ENCODE results near the gene SENP7.
"Not testable (repeated sequence)": the region's sequence is repeated elsewhere in the genome, so short reads cannot be mapped to it uniquely, and the experiment has no call there.

Gene SENP7

DNA sequence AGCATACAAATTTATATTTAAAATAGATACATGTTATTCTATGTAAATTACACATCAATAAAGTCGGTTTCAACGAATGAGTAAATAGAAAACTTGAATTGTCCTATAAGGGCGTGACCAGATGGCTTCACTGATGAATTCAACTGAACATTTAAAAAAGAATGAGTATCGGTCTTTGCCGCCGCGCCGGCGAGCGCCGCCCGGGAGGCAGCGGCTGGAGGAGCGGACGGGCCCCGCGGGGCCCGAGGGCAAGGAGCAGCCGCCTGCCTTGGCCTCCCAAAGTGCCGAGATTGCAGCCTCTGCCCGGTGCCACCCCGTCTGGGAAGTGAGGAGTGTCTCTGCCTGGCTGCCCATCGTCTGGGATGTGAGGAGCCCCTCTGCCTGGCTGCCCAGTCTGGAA, 74.4 kb downstream of the SENP7 start:
- not testable (repeated sequence) for DNase-seq

- no peak for DNase-seq
Measured at GRCh38 chr3:101433652-101434051, 79.4 kb downstream of the SENP7 start.

GRCh38 chr3:101423984-101424888, 88.8 kb downstream of the SENP7 start:
- no peak for DNase-seq

- DNase-seq, result no peak
Measured at GRCh38 chr3:101418851-101419250, 94.2 kb downstream of the SENP7 start.

DNA sequence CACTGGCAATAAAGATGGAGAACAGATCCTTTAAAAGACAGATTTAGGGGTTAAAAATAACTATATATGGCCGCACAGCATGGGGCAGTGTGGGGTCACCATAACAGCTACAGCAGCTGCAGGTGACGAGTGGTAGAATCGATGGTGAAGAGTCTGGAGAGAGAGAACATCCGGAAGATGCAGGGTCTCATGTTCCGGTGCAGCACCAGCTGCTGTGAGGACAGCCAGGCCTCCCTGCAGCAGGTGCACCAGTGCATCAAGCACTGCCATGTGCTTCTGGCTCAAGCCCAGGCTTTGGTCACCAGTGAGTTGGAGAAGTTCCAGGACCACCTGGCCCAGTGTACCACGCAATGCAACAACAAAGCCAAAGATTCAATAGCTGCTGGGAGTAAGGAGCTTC, 98.9 kb downstream of the SENP7 start:
- DNase-seq, result no peak

DNA sequence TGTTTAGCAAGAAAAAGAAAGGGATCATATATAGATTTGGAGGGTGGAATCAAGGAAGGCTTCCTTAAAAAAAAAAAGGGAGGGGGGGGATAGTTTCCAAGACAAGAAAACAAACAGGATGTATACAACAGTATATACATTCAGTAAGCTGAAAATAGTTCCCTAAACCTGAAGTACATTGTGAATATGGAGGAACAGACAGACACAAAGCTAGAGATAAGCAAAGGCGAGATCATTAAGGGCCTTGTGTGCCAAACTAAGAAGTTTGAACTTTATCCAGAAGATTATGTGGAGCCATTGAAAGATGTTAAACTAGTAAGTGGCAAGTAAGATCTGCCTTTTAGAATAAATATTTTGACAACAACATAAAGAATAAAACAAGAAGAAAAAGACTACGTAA, 99.4 kb downstream of the SENP7 start:
- DNase-seq, result no peak

DNA sequence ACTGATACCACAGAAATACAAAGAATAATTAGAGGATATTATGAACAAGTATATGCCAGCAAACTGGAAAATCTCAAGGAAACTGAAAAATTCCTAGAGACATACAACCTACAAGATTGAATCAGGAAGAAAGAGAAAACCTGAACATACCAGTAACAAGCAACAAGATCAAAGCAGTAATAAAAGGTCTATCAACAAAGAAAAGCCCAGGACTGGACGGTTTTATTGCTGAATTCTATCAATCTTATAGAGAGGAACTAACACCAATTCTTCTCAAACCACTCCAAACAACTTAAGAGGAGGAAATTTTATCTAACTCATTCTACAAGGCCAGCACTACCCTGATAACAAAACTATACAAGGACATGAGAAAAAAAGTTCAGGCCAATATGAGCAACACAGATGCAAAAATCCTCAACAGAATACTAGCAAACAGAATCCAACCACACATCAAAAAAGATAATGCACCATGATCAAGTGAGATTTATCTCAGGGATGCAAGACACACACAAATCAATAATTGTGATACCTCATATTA, 121.5 kb downstream of the SENP7 start:
- no peak for DNase-seq

DNA sequence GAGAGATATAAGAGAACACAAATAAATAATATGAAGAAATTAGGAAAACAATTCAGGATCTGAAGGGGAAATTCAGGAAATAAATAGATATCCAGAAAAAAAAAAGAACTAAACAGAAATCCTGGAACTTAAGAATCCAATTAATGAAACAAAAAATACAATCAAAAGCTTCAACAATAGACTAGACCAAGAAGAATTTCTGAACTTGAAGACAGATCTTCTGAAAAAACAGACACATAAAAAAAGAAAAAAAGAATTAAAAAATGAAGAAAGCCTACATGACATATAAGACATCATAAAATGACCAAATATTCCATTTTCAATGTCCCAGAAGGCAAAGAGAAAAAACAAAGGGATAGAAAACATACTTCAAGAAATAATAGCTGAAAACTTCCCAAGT, 124.3 kb downstream of the SENP7 start:
- DNase-seq, result no peak

DNA sequence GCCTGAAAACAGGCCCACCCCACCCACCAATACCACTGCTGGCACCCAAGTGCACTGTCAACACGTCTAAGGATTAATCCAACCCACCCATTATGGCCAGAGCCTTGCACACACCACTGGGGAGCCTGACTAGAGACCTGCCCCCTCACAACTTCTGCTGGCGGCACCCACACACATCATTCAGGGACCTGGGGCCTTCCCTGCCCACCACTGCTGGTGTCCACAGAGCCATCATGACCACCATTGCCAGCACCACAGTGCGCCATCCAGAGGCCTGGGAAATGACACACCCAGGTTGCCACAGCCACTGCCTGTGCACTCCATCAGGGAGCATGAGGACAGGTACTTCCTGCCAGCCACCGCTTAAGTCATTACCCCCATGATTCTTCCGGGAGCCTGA, 125.7 kb downstream of the SENP7 start:
- DNase-seq, result no peak

DNA sequence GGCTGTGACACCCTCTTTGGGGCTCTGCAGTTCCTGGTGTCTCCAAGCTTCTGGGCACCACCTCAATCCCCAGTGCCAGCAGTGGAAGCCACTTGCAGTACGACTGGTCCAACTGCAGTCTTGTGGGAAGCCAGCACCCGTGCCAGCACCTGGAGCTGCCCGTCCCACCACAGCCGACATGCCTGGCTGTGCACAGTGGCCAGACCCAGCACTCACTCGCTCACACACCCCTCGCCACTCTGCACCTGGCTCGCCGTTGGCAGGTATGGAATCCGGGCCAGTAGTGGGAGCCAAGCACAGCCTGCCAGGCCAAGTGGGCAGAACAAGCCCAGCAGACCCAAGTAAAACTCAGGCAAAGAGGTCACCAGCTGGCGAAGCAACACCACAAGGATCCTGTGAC, 128.6 kb downstream of the SENP7 start:
- DNase-seq, result no peak

DNA sequence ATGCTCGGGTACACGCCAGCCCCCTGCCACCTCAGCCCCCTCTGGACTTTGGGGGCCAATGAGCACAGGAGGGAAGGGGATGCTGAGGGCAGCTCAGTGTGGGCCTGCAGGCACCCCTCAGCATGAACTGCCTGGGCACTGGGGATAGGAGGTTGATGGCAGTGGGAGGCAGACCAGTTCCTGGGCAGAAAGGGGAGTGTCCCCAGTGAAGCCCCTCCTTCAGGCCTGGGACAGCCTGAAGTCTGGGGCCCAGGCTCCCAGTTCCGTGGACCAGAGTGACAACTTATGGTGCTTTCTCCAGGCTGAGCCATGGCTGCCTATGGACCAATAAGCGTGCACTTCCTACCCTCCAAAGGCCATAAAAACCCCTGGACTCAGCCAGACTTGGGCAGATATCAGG, 129.4 kb downstream of the SENP7 start:
- no peak for DNase-seq

- DNase-seq, result no peak
Measured at GRCh38 chr3:101383156-101383575, 129.8 kb downstream of the SENP7 start.

DNA sequence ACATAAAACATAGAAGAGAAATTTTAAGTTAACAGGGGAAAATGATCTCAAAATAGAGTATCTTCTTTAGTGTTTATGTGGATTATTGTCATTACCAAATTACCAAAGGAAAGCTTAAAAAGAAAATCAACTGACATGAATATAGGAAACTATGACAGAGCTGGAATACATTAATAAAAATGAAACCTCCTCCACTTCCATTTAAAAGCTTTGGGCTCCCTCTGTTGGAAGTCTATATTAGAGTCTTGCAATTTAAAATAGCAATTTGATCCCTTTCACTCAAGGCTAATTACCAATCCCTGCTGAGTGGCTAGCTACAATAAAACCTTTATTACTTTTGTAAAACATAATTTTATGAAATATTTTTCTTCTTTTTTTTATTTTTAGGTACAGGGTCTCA, 131.2 kb downstream of the SENP7 start:
- DNase-seq, result peak; percentile 49

DNA sequence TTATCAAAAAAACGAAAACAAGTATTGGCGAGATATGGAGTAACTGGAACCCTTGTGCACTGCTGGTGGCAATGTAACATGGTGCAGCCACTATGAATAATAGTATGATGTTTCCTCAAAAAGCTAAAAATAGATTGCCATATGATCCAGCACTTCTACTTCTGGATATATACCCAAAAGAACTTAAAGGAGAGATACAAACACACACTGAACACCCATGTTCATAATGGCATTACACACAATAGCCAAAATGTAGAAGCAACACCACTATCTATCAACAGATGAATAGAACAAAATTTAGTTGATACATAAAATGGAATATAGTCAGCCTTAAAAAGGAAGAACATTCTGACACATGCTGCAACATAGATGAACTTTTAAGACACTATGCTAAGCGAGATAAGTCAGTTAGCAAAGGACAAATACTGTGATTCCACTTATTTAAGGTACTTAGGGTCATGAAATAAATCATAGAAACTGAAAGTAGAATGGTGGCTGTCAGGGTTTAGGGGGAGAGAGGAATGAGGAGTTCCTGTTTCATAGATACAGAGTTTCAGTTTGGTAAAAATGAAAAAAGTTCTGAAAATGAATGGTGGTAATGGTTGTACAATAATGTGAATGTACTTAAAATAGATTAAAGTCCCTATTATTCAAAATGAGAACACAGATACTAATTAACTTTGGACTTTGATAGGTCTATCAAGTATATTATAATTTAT, 133.2 kb downstream of the SENP7 start:
- DNase-seq, result no peak

DNA sequence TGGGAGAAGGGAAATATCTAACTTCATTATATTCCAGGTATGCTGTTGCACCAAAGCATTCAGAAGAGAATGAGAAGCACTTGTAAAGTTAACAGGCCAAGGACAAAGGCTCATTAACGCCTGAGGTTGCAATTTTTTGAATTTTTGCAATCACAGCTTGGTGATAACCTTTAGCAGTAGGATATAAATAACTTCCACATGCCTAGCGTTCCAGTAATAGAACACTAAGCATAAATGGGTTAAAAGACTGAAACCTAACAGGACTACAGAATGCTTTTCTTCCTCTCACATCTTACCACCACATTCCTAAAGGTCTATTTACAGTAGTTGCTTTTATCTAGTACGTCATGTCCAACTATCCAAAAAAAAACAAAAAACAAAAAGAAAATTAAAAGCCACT, 135.2 kb downstream of the SENP7 start:
- no peak for DNase-seq

DNA sequence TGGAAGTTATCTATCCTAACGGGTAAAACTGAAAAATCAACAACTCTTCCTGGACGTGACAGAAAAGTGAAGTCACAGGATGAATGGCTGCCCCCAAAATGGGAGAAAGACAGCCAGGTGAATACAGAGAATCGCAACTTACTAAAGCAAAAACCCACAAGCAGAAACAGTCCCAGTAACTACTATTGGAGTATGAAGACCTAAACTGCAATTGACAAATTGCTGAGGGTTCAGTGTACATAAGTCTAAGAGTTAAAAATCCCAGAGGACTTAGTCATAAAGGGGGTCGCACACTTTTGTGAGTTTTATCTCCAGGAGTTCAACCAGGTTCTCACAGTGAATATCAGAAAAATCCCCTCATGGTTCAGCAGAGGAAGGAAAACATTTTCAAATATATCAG, 135.8 kb downstream of the SENP7 start:
- no peak for DNase-seq

- DNase-seq, result no peak
Measured at GRCh38 chr3:101375586-101375985, 137.4 kb downstream of the SENP7 start.

DNA sequence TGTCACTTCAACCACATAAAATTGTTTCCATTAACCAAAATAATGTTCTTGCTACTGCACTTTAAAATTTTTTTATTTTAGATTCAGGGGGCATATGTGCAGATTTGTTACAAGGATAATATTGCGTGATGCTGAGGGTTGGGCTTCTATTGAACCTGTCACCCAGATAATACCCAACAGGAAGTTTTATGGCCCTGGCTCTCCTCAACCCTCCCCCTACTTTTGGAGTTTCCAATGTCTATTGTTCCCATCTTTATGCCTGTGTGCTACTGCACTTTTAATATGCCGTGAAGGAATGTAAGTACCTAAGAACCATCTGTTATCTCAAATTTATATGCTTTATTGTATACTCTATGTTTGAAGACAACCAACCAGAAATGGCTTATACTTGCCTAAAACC, 150.6 kb downstream of the SENP7 start:
- no peak for DNase-seq

DNA sequence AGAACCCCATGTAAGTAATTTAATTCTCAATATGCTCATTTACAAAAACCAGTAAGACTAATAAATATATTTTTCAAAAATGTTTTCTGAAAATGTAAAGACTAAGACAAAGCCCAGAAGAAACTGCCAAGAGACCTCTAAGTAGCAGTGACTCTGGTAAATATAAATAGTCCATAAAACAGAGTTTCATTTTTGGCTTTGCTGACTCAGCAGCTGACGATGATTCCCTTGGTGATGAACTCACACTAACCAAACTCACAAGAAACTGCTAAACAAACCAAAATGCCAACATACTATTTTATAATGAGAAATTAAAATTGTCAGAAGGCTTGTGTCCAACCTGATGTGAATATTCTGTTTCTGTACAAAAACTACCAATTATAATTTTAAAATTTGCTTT, 161.2 kb downstream of the SENP7 start:
- no peak for DNase-seq

DNA sequence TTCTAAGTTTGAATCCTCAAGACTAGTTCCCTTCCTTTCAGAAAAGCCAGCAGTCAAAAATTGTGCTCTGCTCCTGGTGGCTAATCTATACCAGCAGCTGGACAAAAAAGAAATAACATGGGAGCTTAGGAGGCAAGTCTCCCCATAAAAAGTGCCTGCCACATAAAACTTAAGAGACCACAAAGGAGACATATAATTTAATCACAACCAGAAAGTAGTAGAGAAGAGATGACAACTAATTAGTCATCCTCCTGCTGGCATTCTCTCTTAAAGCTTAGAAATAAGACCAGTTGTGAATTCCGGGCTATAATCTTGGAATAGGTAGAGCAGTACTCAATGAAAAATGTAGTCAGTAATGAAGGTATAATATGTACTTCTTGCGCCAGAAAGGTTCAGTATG, 172.4 kb downstream of the SENP7 start:
- no peak for DNase-seq

DNA sequence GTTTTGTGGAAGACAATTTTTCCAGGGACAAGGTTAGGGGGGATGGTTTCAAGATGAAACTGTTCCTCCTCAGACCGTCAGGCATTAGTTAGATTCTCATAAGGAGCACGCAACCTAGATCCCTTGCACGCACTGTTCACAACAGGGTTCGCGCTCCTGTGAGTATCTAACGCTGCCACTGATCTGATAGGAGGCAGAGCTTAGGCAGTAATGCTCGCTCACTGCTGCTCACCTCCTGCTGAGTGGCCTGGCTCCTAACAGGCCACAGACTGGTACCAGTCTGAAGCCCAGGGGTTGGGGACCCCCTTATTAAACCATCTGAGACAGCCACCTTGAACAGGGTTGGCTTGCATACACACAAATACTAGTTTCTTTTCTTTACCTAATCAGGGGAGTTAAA, 179.1 kb downstream of the SENP7 start:
- no peak for DNase-seq

DNA sequence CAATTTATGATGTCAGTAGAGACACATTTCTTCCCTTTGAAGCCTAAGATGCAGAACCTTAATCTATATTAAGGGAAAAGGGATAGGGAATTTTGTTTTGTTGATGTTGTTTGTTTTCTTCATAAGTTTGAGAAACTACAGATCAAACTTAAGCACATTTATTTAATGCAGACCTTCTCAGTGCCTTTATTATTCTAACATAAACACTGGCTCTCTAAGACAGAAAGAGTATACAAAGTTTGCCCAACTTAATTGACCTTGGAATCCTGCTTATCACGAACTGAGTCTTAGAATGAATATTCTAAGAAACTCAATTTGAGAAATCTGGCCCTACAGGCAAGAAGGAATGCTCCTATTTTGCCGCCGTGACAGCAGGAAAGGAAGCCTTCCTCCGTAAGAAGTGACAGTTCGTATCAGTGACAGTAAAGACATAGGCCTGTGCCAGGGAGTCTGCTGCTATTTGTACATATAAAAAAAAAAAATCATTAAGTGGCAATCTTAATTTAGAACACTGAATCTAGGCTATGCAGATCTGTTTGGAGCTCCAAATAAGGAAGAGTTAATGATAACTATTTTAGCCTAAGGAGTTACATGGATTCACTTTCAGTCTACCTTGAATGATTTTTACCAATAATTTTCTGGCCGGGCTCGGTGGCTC, 183.9 kb downstream of the SENP7 start:
- no peak for DNase-seq

DNA sequence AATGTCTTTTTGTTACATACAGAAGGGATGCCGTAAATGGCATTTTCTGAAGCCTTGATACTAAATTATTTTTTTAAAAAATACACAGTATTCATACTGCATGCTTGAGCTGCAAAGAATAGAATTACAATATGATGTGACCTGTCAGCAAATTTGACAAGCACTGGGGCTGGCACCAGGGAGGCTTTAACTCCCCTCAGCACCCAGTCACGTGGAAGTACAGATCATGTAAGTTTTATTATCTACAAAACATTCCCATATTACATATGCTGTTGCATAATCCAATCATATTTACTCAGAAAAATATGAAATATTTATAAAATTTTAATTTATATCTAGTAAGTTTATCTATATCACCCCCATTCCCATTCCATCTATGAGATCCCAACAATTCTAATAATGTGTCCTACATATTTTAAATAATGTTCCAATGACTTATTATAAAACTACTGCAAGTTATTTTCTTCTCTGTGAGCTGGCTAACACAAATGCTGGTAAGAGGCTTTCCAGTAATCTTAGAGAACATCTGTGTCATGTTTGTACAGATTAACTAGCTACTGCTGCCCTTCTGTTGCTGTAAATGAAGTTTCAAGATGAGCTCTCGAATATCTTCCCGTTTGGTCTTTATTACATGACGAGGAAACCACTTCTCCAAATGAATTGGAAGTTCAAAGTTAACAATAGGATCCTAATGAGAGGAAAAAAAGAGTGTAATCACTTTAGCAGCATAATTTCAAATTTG, 187.4 kb downstream of the SENP7 start:
- no peak for DNase-seq
